Transverse colon (tissue), 4 donors: Measurements from ENCODE around the gene TRMT2A. TPM values are rescaled to one million over a fixed set of nuclear protein-coding genes. Genes with fewer than 3 reads are reported as not detected.

Source experiments
- DNase-seq: peaks from one replicate; pipeline ENCODE4 v3.0.0-alpha.2; 2019
- H3K27ac ChIP-seq, 4 donors: fragments of 200-600 bp; sonication (generic); 2 replicates each; pipeline ENCODE4 v1.5.1; 2016 to 2018; ENCODE audit warnings: inconsistent platforms in 4 of 4
- H3K27me3 ChIP-seq: fragments of 200-600 bp; sonication (generic); 2 replicates; pipeline ENCODE4 v1.5.1; 2017; ENCODE audit warnings: inconsistent platforms
- H3K36me3 ChIP-seq, 4 donors: fragments of 200-600 bp; sonication (generic); 2 replicates each; pipeline ENCODE4 v1.5.1; 2017 to 2019; ENCODE audit warnings: inconsistent platforms in 4 of 4
- H3K4me1 ChIP-seq, 4 donors: fragments of 200-600 bp; sonication (generic); 2 replicates each; pipeline ENCODE4 v1.5.1; 2017 to 2020; ENCODE audit warnings: inconsistent platforms in 4 of 4
- H3K4me3 ChIP-seq, 4 donors: fragments of 200-600 bp; sonication (generic); 1 replicate in 1 of 4; 2 replicates in 3 of 4; pipeline versions ENCODE4 v1.5.1 to v1.6.1; 2017 to 2019; ENCODE audit warnings: inconsistent platforms in 4 of 4
- H3K9me3 ChIP-seq, 2 donors: fragments of 200-600 bp; sonication (generic); 2 replicates each; pipeline ENCODE4 v1.5.1; 2017 to 2019; ENCODE audit warnings: inconsistent platforms in 2 of 2
- EP300 ChIP-seq: sonication (generic); formaldehyde crosslinking; IDR thresholded peaks from one replicate; pipeline ENCODE4 v1.6.1; 2017; ENCODE audit warnings: antibody characterized with exemption, low read depth
- POLR2A ChIP-seq: fragments of 450-650 bp; IDR thresholded peaks from one replicate; pipeline ENCODE4 v1.6.1; 2016; ENCODE audit warnings: antibody characterized with exemption, mild to moderate bottlenecking, moderate library complexity
- POLR2AphosphoS5 ChIP-seq, 3 donors: sonication (generic); formaldehyde crosslinking; IDR thresholded peaks; one replicate each; pipeline ENCODE4 v1.6.1; 2016; ENCODE audit warnings: antibody characterized with exemption in 3 of 3
- WGBS, 2 donors: methylation state at CpG; one replicate each; pipeline ENCODE4 v1.1.5; 2018; ENCODE audit warnings: low coverage in 1 of 2; 5-methylcytosine and 5-hydroxymethylcytosine counted together
- in situ Hi-C, 4 donors: fragments of 200-750 bp; cut with MboI; loops; one replicate each; pipeline versions ENCODE4 v1.15.0 to v1.15.1; 2017; ENCODE audit warnings: low sequenced_read_pairs in 3 of 4, low pct_ligation_motif_present in 1 of 4, low pct_unique_long_range_greater_than_20kb in 1 of 4
- intact Hi-C: fragments of 100-400 bp; cut with DNase I; formaldehyde crosslinking; loops from one replicate; pipeline ENCODE4 v1.15.1; 2023; ENCODE audit warnings: low total_unique reads
- total RNA-seq, 4 donors: library from RNA; depleted of rRNA; stranded (reverse); fragments of >200 nt; gene quantifications; one replicate each; pipeline ENCODE4 v1.1.0, GENCODE V29; 2016
- TF ChIP-seq, protein P1 (sequence below), 5 experiments: fragments of 200-600 bp in 3 of 5; fragments of 450-650 bp in 2 of 5; sonication (generic) in 3 of 5; IDR thresholded peaks; 1 replicate in 2 of 5; 2 replicates in 3 of 5; pipeline ENCODE4 v1.5.1; 2016 to 2017; ENCODE audit warnings: antibody characterized with exemption in 5 of 5, inconsistent platforms in 3 of 5, mild to moderate bottlenecking in 2 of 5, moderate library complexity in 1 of 5

The TRMT2A gene
- total RNA-seq, 4 donors from 2014 or later: 38.6 to 77.4 (median 46.5) TPM

DNA sequence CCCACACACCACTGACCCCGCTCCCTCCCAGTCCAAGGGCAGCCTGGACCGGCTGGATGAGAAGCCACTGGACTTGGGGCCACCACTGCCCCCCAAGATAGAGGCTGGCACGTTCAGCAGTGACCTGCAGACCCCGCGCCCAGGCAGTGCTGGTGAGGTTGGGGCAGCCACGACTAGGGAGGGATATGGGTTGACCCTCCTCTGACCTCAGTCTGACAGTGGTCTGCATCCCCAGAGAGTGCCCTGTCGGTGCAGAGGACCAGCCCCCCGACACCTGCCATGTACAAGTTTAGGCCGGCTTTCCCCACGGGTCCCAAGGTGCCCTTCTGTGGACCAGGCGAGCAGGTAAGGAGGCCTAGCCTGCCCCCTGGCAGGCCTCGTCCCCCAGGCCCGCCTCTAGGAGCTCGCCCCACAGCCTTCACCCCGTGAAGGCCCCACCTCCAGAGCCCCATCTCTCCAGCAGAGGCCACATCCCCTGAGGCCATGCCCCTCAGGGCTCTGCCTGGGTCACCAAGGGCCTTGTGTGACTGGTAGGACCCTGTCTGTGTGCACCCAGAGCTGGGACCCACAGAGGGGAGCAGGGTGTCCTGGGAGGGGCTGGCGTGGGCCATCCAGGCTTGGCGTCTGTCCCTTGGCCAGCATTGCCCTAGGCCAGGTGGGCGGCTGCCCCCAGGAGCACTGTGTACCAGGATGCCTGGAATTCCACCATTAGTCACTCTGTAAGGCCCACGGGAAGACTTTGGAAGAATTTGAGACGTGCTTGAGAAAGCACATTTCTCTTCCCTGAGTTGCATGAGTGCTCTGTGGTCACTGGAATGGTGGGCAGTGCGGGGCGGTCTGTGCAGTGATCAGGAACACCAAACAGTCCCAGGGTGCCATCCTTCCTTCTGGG lies 24.4 kb upstream of the TRMT2A start:
- H3K4me3 ChIP-seq: no peak overlapping the region
- H3K4me1 ChIP-seq: peaks cover 12 to 16% (median 14%) of the 10 kb centered on the region in 4 donors
- no peak for DNase-seq
- intact Hi-C loops: no loop called here
- in situ Hi-C loops: no loop called here
- no peaks in the 10 kb centered on the region for H3K36me3 ChIP-seq
- no peak for TF ChIP-seq POLR2AphosphoS5 (IDR thresholded peaks at IDR 0.05)
- no peak for TF ChIP-seq EP300
- TF ChIP-seq POLR2A: no peak
- TF ChIP-seq, protein P1, sequence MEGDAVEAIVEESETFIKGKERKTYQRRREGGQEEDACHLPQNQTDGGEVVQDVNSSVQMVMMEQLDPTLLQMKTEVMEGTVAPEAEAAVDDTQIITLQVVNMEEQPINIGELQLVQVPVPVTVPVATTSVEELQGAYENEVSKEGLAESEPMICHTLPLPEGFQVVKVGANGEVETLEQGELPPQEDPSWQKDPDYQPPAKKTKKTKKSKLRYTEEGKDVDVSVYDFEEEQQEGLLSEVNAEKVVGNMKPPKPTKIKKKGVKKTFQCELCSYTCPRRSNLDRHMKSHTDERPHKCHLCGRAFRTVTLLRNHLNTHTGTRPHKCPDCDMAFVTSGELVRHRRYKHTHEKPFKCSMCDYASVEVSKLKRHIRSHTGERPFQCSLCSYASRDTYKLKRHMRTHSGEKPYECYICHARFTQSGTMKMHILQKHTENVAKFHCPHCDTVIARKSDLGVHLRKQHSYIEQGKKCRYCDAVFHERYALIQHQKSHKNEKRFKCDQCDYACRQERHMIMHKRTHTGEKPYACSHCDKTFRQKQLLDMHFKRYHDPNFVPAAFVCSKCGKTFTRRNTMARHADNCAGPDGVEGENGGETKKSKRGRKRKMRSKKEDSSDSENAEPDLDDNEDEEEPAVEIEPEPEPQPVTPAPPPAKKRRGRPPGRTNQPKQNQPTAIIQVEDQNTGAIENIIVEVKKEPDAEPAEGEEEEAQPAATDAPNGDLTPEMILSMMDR (IDR thresholded peaks at IDR 0.05): no peak
- H3K27me3 ChIP-seq: no peaks in the 10 kb centered on the region
- WGBS, 2 donors: 95% methylated on average over 17 of the region's 22 CpGs; no CpG with 5 or more reads in 1 of the 2 donors
- H3K27ac ChIP-seq: no peak overlapping the region
- no peaks in the 10 kb centered on the region for H3K9me3 ChIP-seq

DNA sequence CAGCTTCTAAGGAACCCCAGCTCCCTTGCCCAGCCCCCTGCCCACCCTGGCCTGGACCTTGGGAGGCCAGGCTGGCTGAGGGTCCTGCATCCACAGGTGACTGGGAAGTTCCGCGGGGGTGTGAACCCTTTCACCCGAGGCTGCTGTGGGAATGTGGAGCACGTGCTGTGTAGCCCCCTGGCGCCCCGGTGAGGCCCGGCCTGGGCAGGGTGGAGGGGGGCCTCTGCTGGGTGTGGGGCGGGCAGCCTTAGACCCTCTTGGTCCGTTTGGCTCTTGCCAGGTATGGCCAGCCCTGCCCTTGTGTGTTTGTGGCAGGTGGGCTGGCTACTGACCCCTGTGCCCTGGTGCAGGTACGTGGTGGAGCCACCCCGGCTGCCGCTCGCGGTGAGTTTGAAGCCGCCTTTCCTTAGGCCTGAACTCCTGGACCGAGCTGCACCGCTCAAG lies 23.5 kb upstream of the TRMT2A start:
- H3K36me3 ChIP-seq: no peaks in the 10 kb centered on the region
- in situ Hi-C loops: no loop called here
- TF ChIP-seq, protein P1 (IDR thresholded peaks at IDR 0.05): no peak
- no peak for TF ChIP-seq EP300
- no peak for TF ChIP-seq POLR2AphosphoS5 (IDR thresholded peaks at IDR 0.05)
- no peak for TF ChIP-seq POLR2A
- no peak for DNase-seq
- WGBS, 2 donors: 93% methylated on average over 17 of the region's 17 CpGs; no CpG with 5 or more reads in 1 of the 2 donors
- H3K4me1 ChIP-seq: peaks cover 12 to 19% (median 15%) of the 10 kb centered on the region in 4 donors
- H3K27me3 ChIP-seq: no peaks in the 10 kb centered on the region
- no peak overlapping the region for H3K4me3 ChIP-seq
- no peaks in the 10 kb centered on the region for H3K9me3 ChIP-seq
- intact Hi-C loops: no loop called here
- no peak overlapping the region for H3K27ac ChIP-seq

DNA sequence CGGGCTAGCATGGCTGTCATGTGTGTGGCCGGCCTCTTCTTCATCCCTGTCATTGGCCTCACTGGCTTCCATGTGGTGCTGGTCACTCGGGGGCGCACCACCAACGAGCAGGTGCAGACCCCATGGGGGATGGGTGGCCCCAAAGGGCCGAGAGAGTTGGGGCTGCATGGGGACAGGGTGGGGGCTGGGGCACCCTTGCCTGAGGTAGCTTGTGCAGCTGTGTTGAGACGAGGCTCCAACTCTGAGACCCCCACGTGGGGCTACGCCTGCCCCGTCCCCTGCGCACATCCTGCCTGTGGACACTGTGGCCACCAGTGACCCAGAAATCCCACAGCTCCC lies 23.1 kb upstream of the TRMT2A start:
- no peak overlapping the region for H3K27ac ChIP-seq
- H3K4me3 ChIP-seq: no peak overlapping the region
- H3K9me3 ChIP-seq: no peaks in the 10 kb centered on the region
- peaks cover 12 to 24% (median 15%) of the 10 kb centered on the region in 4 donors for H3K4me1 ChIP-seq
- in situ Hi-C loops: no loop called here
- H3K27me3 ChIP-seq: no peaks in the 10 kb centered on the region
- WGBS, 2 donors: 89% methylated on average over 11 of the region's 11 CpGs; no CpG with 5 or more reads in 1 of the 2 donors
- DNase-seq: no peak
- TF ChIP-seq, protein P1 (IDR thresholded peaks at IDR 0.05): no peak
- no peak for TF ChIP-seq POLR2AphosphoS5 (IDR thresholded peaks at IDR 0.05)
- no peak for TF ChIP-seq POLR2A
- no peak for TF ChIP-seq EP300
- H3K36me3 ChIP-seq: no peaks in the 10 kb centered on the region
- intact Hi-C loops: no loop called here

DNA sequence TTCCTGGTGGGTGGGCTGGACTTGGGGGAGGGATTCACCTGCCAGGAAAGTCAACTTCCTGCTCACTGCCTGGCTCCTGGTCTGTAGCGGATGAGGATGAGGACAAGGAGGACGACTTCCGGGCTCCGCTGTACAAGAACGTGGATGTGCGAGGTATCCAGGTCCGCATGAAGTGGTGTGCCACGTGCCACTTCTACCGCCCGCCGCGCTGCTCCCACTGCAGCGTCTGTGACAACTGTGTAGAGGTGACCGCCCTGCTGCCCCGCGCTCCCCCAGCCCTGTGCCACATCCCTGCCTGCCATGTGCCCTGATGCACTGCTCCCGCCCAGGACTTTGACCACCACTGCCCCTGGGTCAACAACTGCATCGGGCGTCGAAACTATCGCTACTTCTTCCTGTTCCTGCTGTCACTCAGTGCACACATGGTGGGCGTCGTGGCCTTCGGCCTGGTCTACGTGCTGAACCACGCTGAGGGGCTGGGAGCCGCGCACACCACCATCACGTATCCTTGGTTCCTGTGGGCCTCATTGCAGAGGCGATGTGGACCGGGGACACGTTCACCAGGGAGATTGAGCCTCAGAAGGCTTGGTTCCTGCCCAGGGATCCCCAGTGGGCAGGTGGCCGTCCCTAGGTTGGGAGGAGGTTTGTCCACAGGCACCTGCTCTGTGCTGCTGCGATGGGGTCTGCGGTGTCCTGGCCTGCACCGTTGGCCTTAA lies 22.5 kb upstream of the TRMT2A start:
- no peaks in the 10 kb centered on the region for H3K9me3 ChIP-seq
- no peak for TF ChIP-seq POLR2A
- no peak for TF ChIP-seq POLR2AphosphoS5 (IDR thresholded peaks at IDR 0.05)
- no peak for TF ChIP-seq EP300
- TF ChIP-seq, protein P1 (IDR thresholded peaks at IDR 0.05): no peak
- peaks cover 12 to 26% (median 15%) of the 10 kb centered on the region in 4 donors for H3K4me1 ChIP-seq
- H3K27ac ChIP-seq: no peak overlapping the region
- WGBS, 2 donors: 90% methylated on average over 36 of the region's 36 CpGs; no CpG with 5 or more reads in 1 of the 2 donors
- DNase-seq: no peak
- no peak overlapping the region for H3K4me3 ChIP-seq
- H3K36me3 ChIP-seq: no peaks in the 10 kb centered on the region
- no peaks in the 10 kb centered on the region for H3K27me3 ChIP-seq
- intact Hi-C loops: no loop called here
- in situ Hi-C loops: no loop called here
